ENCODE results near the gene EVI2A.
A peak's percentile ranks its signal among the peaks of the same experiment; 100 is the strongest.
"Not testable (repeated sequence)": the region's sequence is repeated elsewhere in the genome, so short reads cannot be mapped to it uniquely, and the experiment has no call there.

Gene EVI2A, protein sequence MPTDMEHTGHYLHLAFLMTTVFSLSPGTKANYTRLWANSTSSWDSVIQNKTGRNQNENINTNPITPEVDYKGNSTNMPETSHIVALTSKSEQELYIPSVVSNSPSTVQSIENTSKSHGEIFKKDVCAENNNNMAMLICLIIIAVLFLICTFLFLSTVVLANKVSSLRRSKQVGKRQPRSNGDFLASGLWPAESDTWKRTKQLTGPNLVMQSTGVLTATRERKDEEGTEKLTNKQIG

DNA sequence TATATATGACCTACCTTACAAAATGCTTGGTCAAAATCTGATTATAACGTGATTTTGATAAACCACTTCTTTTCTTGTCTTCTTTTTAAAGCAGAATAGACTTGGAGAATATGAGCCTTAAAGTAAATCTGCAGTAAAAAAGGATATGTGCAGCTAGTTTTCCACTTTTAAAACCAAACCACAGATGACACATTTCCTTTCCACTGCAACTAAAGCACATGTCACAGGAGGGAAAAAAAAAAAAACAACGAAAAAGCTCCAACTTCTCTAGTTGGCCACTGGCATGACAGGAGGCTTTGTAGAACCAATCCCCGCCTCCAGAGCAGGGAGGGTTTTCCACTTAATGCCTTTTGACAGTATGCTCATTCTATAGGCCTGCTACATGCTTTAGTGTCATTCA lies at the start of gene EVI2A:
Gene EVI2A, minus strand, starts transcription at position 142 of the 400 bp plus-strand sequence. CDS start 2,609 bp downstream, outside the sequence.
- peak; percentile 90 to 96 (median 94) for DNase-seq

- no peak for DNase-seq
Measured at GRCh38 chr17:31369266-31369665, 47.8 kb upstream of the EVI2A start.

- DNase-seq = no peak
Measured at GRCh38 chr17:31366088-31366487, 44.7 kb upstream of the EVI2A start.

DNA sequence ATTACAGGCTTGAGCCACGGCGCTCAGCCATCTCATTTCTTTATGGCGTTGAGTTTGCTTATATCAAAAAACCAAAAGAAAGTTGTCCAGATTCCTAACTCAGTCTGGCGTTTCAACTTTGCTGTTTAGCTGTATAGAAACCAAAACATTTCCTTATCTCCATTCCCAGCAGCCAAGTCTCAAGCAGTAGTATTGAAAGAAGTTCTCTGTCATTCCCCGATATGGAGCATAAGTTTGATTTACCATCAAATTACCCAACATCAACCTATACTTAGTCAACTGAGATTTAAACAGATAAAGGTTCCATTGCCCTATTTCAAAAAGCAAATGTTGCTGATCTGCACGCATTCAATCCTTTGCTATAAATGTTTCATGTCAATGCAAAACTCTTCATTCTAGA lies 42.6 kb upstream of the EVI2A start:
- DNase-seq = no peak

- no peak for DNase-seq
Measured at GRCh38 chr17:31357839-31358394, 36.5 kb upstream of the EVI2A start.

DNA sequence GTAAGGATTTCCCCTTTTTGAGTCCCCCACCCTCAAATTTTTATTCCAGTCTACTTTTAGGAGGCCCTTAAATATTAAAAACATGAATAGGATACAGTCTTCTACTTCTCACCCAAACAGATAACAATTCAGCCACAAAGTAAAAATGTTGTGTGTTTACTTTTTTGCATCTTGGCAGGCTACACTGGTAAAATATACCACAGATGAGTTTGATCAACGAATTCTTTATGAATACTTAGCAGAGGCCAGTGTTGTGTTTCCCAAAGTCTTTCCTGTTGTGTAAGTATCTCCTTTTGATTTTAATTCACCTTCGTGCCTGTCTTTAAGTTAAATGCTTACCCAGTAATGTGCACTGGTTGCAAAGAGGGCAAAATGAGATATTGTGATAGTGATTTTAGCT lies 35.7 kb upstream of the EVI2A start:
- no peak for DNase-seq

GRCh38 chr17:31355935-31356334 lies 34.5 kb upstream of the EVI2A start:
- no peak for DNase-seq

DNA sequence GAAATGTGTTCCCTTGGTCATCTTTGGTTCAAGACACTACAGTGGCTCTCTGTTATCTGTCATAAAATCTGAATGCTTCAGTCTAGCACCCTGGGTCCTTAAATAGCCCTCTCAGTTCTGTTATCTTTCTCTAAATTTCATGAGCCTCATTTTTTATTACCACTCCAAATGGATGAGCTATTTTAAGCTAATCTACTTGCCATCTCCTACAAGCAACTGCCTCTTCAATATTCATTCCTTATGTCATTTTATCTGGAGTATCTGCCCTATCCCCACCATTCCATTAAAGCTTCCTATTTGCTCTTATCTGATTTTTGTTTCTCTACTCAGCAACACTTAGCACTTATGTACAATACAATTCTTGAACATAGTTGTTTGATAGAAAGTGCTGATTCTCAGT lies 28.0 kb upstream of the EVI2A start:
- no peak for DNase-seq

DNA sequence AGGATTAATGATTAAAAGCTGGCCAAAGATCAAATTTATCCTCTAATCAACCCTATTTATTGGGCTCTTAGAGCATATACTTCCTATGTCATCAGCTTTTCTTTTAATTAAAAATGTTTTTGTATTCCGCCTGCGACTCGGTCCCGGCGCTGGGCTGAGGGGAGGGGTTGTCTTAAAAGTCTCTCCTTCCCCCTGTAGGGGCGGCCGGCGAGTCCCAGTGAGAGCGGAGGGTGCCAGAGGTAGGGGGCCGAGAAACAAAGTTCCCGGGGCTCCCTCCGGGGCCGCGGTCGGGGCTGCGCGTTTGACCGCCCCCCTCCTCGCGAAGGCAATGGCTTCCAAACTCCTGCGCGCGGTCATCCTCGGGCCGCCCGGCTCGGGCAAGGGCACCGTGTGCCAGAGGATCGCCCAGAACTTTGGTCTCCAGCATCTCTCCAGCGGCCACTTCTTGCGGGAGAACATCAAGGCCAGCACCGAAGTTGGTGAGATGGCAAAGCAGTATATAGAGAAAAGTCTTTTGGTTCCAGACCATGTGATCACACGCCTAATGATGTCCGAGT lies 23.8 kb upstream of the EVI2A start:
- not testable (repeated sequence) for DNase-seq

DNA sequence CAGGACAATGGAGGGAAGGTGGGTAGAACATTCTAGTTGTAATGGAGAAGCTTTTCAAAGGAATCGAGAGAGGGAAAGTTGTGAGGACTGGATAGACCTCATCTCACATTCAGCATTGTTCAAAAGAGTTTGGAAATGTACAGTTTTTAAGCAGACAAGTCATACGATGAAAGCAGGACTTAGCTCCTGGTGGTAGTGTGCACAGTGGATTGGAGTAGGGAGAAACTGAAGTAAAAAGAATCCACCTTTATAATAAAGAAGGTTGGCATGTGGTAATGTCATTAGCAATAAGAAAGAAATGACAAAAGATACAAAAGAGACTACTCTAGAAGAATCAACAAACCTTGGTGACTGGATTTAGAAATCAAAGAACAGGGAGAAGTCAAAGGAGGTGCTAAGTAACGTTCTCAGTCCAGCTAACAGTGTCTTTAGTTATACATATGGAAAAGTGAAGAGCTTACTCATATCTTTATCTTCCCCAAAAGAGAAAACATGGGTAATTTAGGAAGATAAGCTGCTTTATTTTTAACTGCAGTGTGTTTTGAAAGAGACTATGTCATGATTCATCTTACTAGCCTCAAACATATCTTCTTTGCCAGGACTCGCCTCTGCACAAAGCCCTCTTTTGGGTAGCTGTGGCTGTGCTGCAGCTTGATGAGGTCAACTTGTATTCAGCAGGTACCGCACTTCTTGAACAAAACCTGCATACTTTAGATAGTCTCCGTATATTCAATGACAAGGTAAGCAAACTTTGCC lies 18.7 kb upstream of the EVI2A start:
- peak; percentile 8 to 51 (median 42) for DNase-seq

DNA sequence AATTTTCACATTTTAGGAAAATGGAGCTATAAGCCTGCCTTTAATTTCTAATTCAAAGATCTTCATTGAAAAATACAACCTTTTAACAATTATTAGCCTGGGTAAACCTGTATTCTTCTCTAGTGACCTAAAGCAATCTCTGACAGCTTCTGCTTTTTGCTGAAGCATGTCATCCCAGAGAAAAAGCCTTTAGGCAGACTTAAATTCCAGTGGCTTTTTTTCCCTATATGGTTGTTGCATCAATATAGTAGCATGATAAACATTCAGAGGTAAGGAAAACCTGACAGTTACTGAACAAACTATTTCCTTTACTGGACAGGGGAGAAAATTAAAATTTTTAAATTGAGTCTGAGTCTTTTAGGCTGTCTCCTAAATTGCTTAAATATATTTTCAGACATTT lies 7.8 kb upstream of the EVI2A start:
- DNase-seq = no peak

DNA sequence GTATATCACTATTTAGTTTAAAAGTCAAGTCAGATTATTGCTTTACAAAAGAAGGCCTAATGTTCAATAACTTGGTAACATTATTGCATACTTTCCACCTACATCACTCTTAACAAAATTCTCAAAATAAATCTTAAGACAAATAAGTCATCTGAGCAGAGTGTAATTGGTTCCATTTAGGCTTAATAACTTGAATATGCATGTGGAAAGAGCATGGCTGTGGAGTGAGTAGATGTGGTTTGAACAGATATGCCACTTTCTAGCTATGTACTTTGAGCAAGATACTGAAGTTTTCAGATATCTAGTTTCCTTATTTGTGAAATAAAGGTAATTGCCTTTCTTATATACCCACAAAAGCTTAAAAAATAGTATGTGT lies 6.7 kb upstream of the EVI2A start:
- DNase-seq = no peak

DNA sequence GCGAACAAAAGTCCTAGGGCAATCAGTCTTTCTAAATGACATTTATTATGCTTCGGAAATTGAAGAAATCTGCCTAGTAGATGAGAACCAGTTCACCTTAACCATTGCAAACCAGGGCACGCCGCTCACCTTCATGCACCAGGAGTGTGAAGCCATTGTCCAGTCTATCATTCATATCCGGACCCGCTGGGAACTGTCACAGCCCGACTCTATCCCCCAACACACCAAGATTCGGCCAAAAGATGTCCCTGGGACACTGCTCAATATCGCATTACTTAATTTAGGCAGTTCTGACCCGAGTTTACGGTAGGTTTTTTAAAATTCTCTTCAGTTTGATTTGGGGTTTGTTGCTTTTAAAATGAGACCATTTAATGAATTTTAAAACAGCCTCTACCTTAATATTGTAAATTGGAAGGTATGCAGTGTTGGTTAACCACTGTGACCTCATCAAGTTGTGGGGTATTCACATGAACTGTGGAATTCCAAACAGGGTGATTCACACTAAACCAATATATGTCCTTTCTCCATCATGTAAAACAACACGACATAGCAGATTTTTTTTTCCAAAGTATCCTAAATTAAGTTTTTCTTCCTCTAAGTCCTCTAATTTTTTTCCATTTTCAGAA lies 6.2 kb upstream of the EVI2A start:
- no peak for DNase-seq

DNA sequence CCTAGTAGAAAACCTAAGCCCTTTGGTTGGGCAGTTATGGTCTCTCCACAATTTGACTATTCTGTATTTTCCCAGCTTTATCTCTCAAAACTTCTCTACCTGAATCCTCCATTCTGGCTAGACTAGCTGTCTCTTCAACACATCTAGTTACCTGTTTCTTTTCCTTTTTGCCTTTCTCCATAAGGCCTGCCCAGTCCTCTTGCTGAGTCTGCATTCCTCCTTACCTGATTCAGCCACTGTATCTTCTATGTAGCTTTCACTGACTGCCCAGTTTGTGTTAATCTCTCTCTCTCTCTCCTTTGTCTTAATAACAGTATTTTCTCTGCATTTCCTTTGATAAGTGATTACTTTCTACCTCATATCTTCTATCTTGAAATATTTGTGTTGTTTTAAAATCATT lies 2.1 kb upstream of the EVI2A start:
- DNase-seq = no peak

DNA sequence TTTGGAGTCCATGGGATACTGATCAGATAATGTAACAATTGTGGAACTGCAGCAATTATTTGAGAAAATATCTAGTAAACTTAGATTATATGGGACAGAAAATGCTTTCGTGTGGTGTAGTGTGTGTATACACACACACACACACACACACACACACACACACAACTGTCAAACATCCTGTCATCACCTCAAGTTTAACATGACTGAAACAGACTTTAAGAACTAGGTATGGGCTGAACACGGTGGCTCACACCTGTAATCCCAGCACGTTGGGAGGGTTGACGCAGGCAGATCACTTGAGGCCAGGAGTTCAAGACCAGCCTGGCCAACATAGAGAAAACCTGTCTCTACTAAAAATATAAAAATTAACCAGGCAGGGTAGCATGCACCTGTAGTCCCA lies 544 bp upstream of the EVI2A start:
- no peak for DNase-seq

- no peak for DNase-seq
Measured at GRCh38 chr17:31320791-31321190, 631 bp downstream of the EVI2A start.

- DNase-seq = no peak
Measured at GRCh38 chr17:31320241-31320640, 1.2 kb downstream of the EVI2A start.

DNA sequence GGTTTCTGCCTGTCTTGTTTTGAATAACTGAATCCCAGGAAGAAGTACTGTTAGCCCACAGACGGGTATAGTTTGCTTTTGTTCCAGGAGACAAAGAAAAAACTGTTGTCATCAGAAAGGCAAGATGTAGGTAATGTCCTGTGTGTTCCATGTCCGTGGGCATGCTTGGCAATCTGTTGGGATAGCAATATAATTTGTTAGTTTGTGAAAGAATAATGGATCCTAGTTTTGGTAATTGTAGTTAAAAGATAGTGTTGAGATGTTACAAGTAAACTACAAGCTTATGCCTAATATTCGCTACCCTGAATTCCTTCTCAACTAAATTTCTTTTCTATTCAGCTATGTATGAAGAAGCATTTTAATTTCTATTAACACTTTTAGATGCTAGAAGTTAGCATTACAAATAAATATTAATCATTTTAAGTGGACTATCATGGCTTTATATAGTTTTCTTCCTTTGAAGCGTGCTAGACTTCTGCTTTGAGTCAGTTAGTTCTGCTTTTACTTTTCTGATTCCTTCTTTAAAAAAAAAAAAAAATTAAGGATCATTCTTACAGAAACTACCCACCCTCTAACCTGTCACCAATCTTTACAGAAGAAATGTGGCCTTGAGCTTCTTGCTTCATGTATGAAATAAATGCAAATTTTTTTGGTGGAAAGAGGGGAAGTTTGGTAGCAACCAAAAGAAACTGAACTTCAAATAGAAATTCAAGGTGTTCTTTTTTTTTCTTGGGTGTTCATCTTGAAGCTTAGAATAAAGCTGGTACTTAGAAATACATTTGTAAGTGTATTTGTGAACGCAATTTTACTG lies 2.4 kb downstream of the EVI2A start:
- DNase-seq = peak; percentile 44 to 82 (median 71)

- peak; percentile 83 to 93 (median 90) for DNase-seq
Measured at GRCh38 chr17:31318298-31318801, 3.1 kb downstream of the EVI2A start.

DNA sequence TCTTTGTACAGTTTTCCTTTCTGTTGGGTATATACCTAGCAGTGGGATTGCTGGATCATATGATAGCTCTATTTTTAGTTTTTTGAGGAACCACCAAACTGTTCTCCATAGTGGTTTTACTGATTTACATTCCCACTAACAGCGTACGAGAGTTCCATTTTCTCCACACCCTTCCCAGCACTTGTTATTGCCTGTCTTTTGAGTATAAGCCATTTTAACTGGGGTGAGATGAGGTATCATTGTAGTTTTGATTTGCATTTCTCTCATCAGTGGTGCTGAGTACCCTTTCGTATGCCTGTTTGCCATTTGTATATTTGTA lies 6.7 kb downstream of the EVI2A start:
- peak in 1 of 3 donors; percentile 31 for DNase-seq

- DNase-seq = peak; percentile 78 to 93 (median 92)
Measured at GRCh38 chr17:31313982-31314781, 7.2 kb downstream of the EVI2A start, which contains the start of gene EVI2B. Gene EVI2B, minus strand, starts transcription at chr17:31314054. Its CDS starts 8,445 bp downstream, at chr17:31305609.

All from suppressor macrophage treated with lipopolysaccharide for 1 hour (primary cell).